Panc1 (cell line): ENCODE results near the gene KCNAB1. TPM values are rescaled to one million over a fixed set of nuclear protein-coding genes. Genes with fewer than 3 reads are reported as not detected.

Source experiments
- ATAC-seq: fragments of 200-7000 bp; cut with Tn5 transposase; 2 replicates; pipeline ENCODE4 v1.9.1; 2020; ENCODE audit warnings: mild to moderate bottlenecking, moderate library complexity
- BruUV-seq: library from RNA; stranded (reverse); fragments of 400-500 nt; replicated peaks from 2 replicates; lab custom pipeline; 2021; lab: Mats Ljungman, UMichigan
- CTCF ChIA-PET: fragments of 300-600 bp; sonication (Branson Sonifier 250); formaldehyde crosslinking; loops from one replicate; lab custom pipeline; 2022; ENCODE audit warnings: antibody characterized with exemption; lab: Charles Lee
- POLR2A ChIA-PET: fragments of 300-600 bp; sonication (Branson Sonifier 250); formaldehyde crosslinking; loops from one replicate; lab custom pipeline; 2022; ENCODE audit warnings: antibody characterized with exemption; lab: Charles Lee
- DNase-seq: peaks from one replicate; pipeline ENCODE4 v3.0.0-alpha.2; 2010; ENCODE audit warnings: low read depth, low spot score
- H3K27ac ChIP-seq: 2 replicates; pipeline ENCODE4 v1.5.1; 2011; ENCODE audit warnings: mild to moderate bottlenecking, low read length, inconsistent platforms
- H3K27me3 ChIP-seq: fragments of 200-500 bp; sonication (Bioruptor generic); 2 replicates; pipeline ENCODE4 v1.6.0; 2014; ENCODE audit warnings: low read length, inconsistent platforms; ENCODE audit not compliant: control insufficient read depth, insufficient read depth
- H3K36me3 ChIP-seq: fragments of 200-500 bp; sonication (Bioruptor generic); 2 replicates; pipeline ENCODE4 v1.5.1; 2014; ENCODE audit warnings: inconsistent platforms, mild to moderate bottlenecking, low read length, moderate library complexity; ENCODE audit not compliant: control insufficient read depth, insufficient read depth
- H3K4me1 ChIP-seq: 2 replicates; pipeline ENCODE4 v1.5.1; 2011; ENCODE audit warnings: inconsistent platforms, mild to moderate bottlenecking, low read length, moderate library complexity; ENCODE audit not compliant: control insufficient read depth, insufficient read depth
- H3K4me3 ChIP-seq, 2 experiments: 2 replicates each; pipeline ENCODE4 v1.5.1; 2011 to 2012; ENCODE audit warnings: low read depth in 2 of 2, low read length in 2 of 2, mild to moderate bottlenecking in 2 of 2, inconsistent platforms in 1 of 2, moderate library complexity in 1 of 2
- H3K9me3 ChIP-seq: fragments of 200-500 bp; sonication (Bioruptor generic); 2 replicates; pipeline ENCODE4 v1.5.1; 2014; ENCODE audit warnings: low read depth, mild to moderate bottlenecking, inconsistent platforms, low read length, moderate library complexity; ENCODE audit not compliant: control insufficient read depth, insufficient read depth
- POLR2AphosphoS5 ChIP-seq: IDR thresholded peaks from 2 replicates; pipeline ENCODE4 v1.6.1; 2012; ENCODE audit warnings: mild to moderate bottlenecking, low read depth, low read length, moderate library complexity
- SIN3A ChIP-seq: IDR thresholded peaks from 2 replicates; pipeline ENCODE4 v1.6.1; 2012; ENCODE audit warnings: low read depth, mild to moderate bottlenecking, low read length, moderate library complexity, borderline replicate concordance; ENCODE audit not compliant: insufficient read depth
- TCF7L2 ChIP-seq: IDR thresholded peaks from 2 replicates; pipeline ENCODE4 v1.6.1; 2011; ENCODE audit warnings: mild to moderate bottlenecking, low read depth, low read length, inconsistent platforms
- in situ Hi-C: cut with HindIII; loops from 2 replicates; pipeline ENCODE4 v1.10.0; 2016; ENCODE audit warnings: low sequenced_read_pairs, low pct_unique_long_range_greater_than_20kb
- intact Hi-C: fragments of 100-400 bp; cut with micrococcal nuclease; formaldehyde crosslinking; loops from one replicate; pipeline ENCODE4 v1.10.0; 2022; ENCODE audit not compliant: unreplicated experiment
- total RNA-seq: library from RNA; stranded (reverse); gene quantifications from one replicate; pipeline ENCODE4 v1.2.1, GENCODE V29; 2021; ENCODE audit not compliant: unreplicated experiment
- TF ChIP-seq, protein P1 (sequence below): fragments of 450-650 bp; IDR thresholded peaks from 2 replicates; pipeline ENCODE4 v1.5.1; 2017; ENCODE audit warnings: mild to moderate bottlenecking
- TF ChIP-seq, protein P2 (sequence below), 2 experiments: IDR thresholded peaks; 2 replicates each; pipeline ENCODE4 v1.6.1; 2011 to 2012; ENCODE audit warnings: low read depth in 2 of 2, control low read depth in 1 of 2, low read length in 1 of 2, mild to moderate bottlenecking in 1 of 2, moderate library complexity in 1 of 2; ENCODE audit not compliant: insufficient read depth in 1 of 2

KCNAB1 gene
- total RNA-seq, 1 experiment from 2014 or later, result not detected

DNA sequence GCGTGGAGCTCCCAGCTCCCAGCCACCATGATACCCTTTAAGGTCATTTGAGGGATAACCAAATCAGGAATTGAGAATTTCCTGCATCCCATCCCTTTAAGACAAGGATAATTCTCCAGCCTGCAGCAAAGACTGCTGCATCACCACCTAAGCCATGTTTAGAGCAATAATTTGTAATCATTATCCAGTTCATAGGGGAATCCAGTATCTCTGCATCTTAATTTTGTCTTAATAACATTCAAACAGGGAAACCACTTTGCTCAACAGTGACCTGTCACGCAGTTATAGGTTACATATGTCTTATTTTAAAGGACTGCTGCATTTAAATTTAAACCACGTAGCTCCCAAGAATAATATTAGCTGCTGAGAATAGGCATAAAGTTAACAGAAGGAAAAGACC is 246.2 kb downstream of the KCNAB1 start:
- peaks cover 14% of the 10 kb centered on the region; the same call in 1 of the 2 replicates for H3K27me3 ChIP-seq
- TF ChIP-seq TCF7L2 (no peak), POLR2AphosphoS5 (no peak)
- TF ChIP-seq, protein P1, sequence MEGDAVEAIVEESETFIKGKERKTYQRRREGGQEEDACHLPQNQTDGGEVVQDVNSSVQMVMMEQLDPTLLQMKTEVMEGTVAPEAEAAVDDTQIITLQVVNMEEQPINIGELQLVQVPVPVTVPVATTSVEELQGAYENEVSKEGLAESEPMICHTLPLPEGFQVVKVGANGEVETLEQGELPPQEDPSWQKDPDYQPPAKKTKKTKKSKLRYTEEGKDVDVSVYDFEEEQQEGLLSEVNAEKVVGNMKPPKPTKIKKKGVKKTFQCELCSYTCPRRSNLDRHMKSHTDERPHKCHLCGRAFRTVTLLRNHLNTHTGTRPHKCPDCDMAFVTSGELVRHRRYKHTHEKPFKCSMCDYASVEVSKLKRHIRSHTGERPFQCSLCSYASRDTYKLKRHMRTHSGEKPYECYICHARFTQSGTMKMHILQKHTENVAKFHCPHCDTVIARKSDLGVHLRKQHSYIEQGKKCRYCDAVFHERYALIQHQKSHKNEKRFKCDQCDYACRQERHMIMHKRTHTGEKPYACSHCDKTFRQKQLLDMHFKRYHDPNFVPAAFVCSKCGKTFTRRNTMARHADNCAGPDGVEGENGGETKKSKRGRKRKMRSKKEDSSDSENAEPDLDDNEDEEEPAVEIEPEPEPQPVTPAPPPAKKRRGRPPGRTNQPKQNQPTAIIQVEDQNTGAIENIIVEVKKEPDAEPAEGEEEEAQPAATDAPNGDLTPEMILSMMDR, result no peak
- ChIA-PET POLR2A (no interaction called here), CTCF (no interaction called here)
- H3K9me3 ChIP-seq, result no peaks in the 10 kb centered on the region
- BruUV-seq, result no TSS peak
- no peak overlapping the region for H3K4me3 ChIP-seq
- H3K4me1 ChIP-seq, result no peaks in the 10 kb centered on the region
- no peak for DNase-seq
- no peaks in the 10 kb centered on the region for H3K36me3 ChIP-seq
- intact Hi-C loops, result no loop called here
- H3K27ac ChIP-seq, result no peak overlapping the region
- in situ Hi-C loops, result no loop called here
- ATAC-seq, result no peak

DNA sequence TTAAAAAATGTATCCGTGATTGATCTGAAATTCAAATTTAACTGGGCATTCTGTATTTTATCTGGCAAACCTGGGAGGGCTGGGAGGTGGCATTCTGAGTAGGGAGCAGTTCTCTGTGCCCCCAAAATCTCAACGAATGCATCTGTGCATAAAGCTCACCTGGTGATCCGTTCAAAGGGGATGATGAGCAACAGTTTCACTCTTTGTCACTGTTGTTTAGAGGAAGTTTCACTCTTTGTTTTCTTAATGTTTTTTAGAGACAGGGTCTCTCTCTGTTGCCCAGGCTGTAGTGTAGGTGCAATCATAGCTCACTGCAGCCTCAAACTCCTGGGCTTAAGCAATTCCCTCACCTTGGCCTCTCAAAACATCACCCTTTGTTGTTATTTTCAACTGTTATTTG is 247.8 kb downstream of the KCNAB1 start:
- no peaks in the 10 kb centered on the region for H3K36me3 ChIP-seq
- H3K27ac ChIP-seq, result no peak overlapping the region
- peaks cover 14% of the 10 kb centered on the region; the same call in 1 of the 2 replicates for H3K27me3 ChIP-seq
- ChIA-PET CTCF (no interaction called here), POLR2A (no interaction called here)
- TF ChIP-seq, protein P1, result no peak
- TF ChIP-seq POLR2AphosphoS5 (no peak), SIN3A (no peak), TCF7L2 (no peak)
- TF ChIP-seq, protein P2, sequence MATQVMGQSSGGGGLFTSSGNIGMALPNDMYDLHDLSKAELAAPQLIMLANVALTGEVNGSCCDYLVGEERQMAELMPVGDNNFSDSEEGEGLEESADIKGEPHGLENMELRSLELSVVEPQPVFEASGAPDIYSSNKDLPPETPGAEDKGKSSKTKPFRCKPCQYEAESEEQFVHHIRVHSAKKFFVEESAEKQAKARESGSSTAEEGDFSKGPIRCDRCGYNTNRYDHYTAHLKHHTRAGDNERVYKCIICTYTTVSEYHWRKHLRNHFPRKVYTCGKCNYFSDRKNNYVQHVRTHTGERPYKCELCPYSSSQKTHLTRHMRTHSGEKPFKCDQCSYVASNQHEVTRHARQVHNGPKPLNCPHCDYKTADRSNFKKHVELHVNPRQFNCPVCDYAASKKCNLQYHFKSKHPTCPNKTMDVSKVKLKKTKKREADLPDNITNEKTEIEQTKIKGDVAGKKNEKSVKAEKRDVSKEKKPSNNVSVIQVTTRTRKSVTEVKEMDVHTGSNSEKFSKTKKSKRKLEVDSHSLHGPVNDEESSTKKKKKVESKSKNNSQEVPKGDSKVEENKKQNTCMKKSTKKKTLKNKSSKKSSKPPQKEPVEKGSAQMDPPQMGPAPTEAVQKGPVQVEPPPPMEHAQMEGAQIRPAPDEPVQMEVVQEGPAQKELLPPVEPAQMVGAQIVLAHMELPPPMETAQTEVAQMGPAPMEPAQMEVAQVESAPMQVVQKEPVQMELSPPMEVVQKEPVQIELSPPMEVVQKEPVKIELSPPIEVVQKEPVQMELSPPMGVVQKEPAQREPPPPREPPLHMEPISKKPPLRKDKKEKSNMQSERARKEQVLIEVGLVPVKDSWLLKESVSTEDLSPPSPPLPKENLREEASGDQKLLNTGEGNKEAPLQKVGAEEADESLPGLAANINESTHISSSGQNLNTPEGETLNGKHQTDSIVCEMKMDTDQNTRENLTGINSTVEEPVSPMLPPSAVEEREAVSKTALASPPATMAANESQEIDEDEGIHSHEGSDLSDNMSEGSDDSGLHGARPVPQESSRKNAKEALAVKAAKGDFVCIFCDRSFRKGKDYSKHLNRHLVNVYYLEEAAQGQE (IDR thresholded peaks at IDR 0.05; ENCODE audit: insufficient read depth in 1 of 2, low read depth in 2 of 2, low read length in 1 of 2), result no peak
- no TSS peak for BruUV-seq
- no peaks in the 10 kb centered on the region for H3K9me3 ChIP-seq
- in situ Hi-C loops (no loop called here), intact Hi-C loops (no loop called here)
- H3K4me3 ChIP-seq, result no peak overlapping the region
- ATAC-seq (no peak), DNase-seq (no peak)
- H3K4me1 ChIP-seq, result no peaks in the 10 kb centered on the region
